Endothelial cell of umbilical vein (primary cell): ENCODE measurements around the gene SPATA24. TPM values are rescaled to one million over a fixed set of nuclear protein-coding genes. Genes with fewer than 3 reads are reported as not detected.

ENCODE experiments used
- BruUV-seq: library from RNA; stranded (reverse); fragments of 400-500 nt; replicated peaks from 2 replicates; lab custom pipeline; 2021; lab: Mats Ljungman, UMichigan
- CTCF ChIA-PET: fragments of 300-600, 350-600 bp; sonication (Branson Sonifier 250); formaldehyde crosslinking; loops from one replicate; lab custom pipeline; 2021; ENCODE audit warnings: antibody characterized with exemption, inconsistent platforms; lab: Charles Lee
- POLR2A ChIA-PET: fragments of 300-600, 350-600 bp; sonication (Branson Sonifier 250); formaldehyde crosslinking; loops from one replicate; lab custom pipeline; 2021; ENCODE audit warnings: antibody characterized with exemption, inconsistent platforms; lab: Charles Lee
- DNase-seq: peaks from one replicate; pipeline ENCODE4 v3.0.0-alpha.2; 2011; ENCODE audit warnings: low read depth, low spot score
- FAIRE-seq: peaks from 2 replicates; lab custom pipeline; 2011; peaks lifted over from hg19 to GRCh38; lab: Jason Lieb, UNC
- H2AFZ ChIP-seq: 2 replicates; pipeline ENCODE4 v1.6.0; 2012; ENCODE audit warnings: low read depth, low read length, control low read depth, inconsistent platforms
- H3K27ac ChIP-seq: 2 replicates; pipeline ENCODE4 v1.5.1; 2011; ENCODE audit warnings: low read depth, mild to moderate bottlenecking, control low read depth, low read length, moderate library complexity; ENCODE audit not compliant: insufficient read depth
- H3K27me3 ChIP-seq, 2 experiments: 2 replicates each; pipeline versions ENCODE4 v1.6.0 to v1.6.1; 2011; ENCODE audit warnings: low read length in 2 of 2, mixed read lengths in 1 of 2; ENCODE audit not compliant: control insufficient read depth in 2 of 2, insufficient read depth in 2 of 2
- H3K36me3 ChIP-seq, 2 experiments: 2 replicates in 1 of 2; 3 replicates in 1 of 2; pipeline ENCODE4 v1.5.1; 2011; ENCODE audit warnings: low read length in 2 of 2, mild to moderate bottlenecking in 1 of 2, moderate library complexity in 1 of 2; ENCODE audit not compliant: control insufficient read depth in 2 of 2, insufficient read depth in 2 of 2; ENCODE audit errors: extremely low read depth in 1 of 2
- H3K4me1 ChIP-seq: 3 replicates; pipeline ENCODE4 v1.5.1; 2011; ENCODE audit warnings: mild to moderate bottlenecking, low read length; ENCODE audit not compliant: control insufficient read depth, insufficient read depth; ENCODE audit errors: extremely low read depth
- H3K4me2 ChIP-seq: 2 replicates; pipeline ENCODE4 v1.6.1; 2011; ENCODE audit warnings: low read length, control low read depth, mixed read lengths; ENCODE audit not compliant: insufficient read depth
- H3K4me3 ChIP-seq, 3 experiments: fragments of 200-600 bp in 1 of 3; sonication (generic), shearing (Covaris generic) in 1 of 3; replicated peaks in 1 of 3; 2 replicates each; pipeline ENCODE4 v1.5.1; 2011 to 2016; ENCODE audit warnings: control low read depth in 3 of 3, low read length in 3 of 3, mild to moderate bottlenecking in 2 of 3, inconsistent platforms in 1 of 3, low read depth in 1 of 3, moderate library complexity in 1 of 3; ENCODE audit not compliant: insufficient read depth in 1 of 3
- H3K79me2 ChIP-seq: 2 replicates; pipeline ENCODE4 v1.6.0; 2012; ENCODE audit warnings: low read length, inconsistent platforms; ENCODE audit not compliant: control insufficient read depth, insufficient read depth
- H3K9ac ChIP-seq: replicated peaks from 2 replicates; pipeline ENCODE3; 2011; ENCODE audit warnings: low read length, control low read depth; ENCODE audit not compliant: insufficient read depth; ENCODE audit errors: extremely low read depth
- H3K9me1 ChIP-seq: replicated peaks from 3 replicates; pipeline ENCODE4 v1.6.0; 2011; ENCODE audit warnings: mild to moderate bottlenecking, low read length; ENCODE audit not compliant: control insufficient read depth, insufficient read depth; ENCODE audit errors: extremely low read depth
- H3K9me3 ChIP-seq: replicated peaks from 2 replicates; pipeline ENCODE4 v1.5.1; 2012; ENCODE audit warnings: low read length, inconsistent platforms; ENCODE audit not compliant: control insufficient read depth, insufficient read depth
- H4K20me1 ChIP-seq: replicated peaks from 2 replicates; pipeline ENCODE3; 2011; ENCODE audit warnings: mild to moderate bottlenecking, low read length; ENCODE audit not compliant: control insufficient read depth, insufficient read depth; ENCODE audit errors: extremely low read depth
- CTCF ChIP-seq, 2 donors: IDR thresholded peaks; 1 replicate in 1 of 2; 2 replicates in 1 of 2; pipeline ENCODE4 v1.5.1; 2011; ENCODE audit warnings: low read length in 2 of 2, mild to moderate bottlenecking in 2 of 2, moderate library complexity in 2 of 2, control low read depth in 1 of 2, inconsistent platforms in 1 of 2, low read depth in 1 of 2; ENCODE audit not compliant: insufficient read depth in 1 of 2; ENCODE audit errors: extremely low read depth in 1 of 2
- EZH2 ChIP-seq: IDR thresholded peaks from 2 replicates; pipeline ENCODE4 v1.6.1; 2012; ENCODE audit warnings: borderline replicate concordance, low read depth, mild to moderate bottlenecking, moderate library complexity, low read length, inconsistent platforms; ENCODE audit not compliant: severe bottlenecking
- FOS ChIP-seq: IDR thresholded peaks from 2 replicates; pipeline ENCODE4 v1.6.1; 2011; ENCODE audit warnings: mild to moderate bottlenecking, low read length, moderate library complexity, borderline replicate concordance; ENCODE audit not compliant: insufficient read depth
- GATA2 ChIP-seq: IDR thresholded peaks from 2 replicates; pipeline ENCODE4 v1.7.0; 2011; ENCODE audit warnings: low read depth, mild to moderate bottlenecking, moderate library complexity, mixed read lengths, low read length; ENCODE audit not compliant: insufficient read length, insufficient read depth
- JUN ChIP-seq: IDR thresholded peaks from 2 replicates; pipeline ENCODE4 v1.6.1; 2011; ENCODE audit warnings: borderline replicate concordance, low read depth; ENCODE audit not compliant: insufficient read length, insufficient read depth
- MAX ChIP-seq: IDR thresholded peaks from 2 replicates; pipeline ENCODE4 v1.6.1; 2011; ENCODE audit not compliant: insufficient read depth, insufficient read length
- MYC ChIP-seq: IDR thresholded peaks from one replicate; pipeline ENCODE4 v1.6.1; 2011; ENCODE audit warnings: mild to moderate bottlenecking, low read depth, low read length
- POLR2A ChIP-seq: IDR thresholded peaks from 2 replicates; pipeline ENCODE4 v1.6.1; 2012; ENCODE audit warnings: low read depth, mild to moderate bottlenecking, control low read depth, low read length
- POLR2AphosphoS5 ChIP-seq: IDR thresholded peaks from 2 replicates; pipeline ENCODE4 v1.6.1; 2012; ENCODE audit warnings: low read depth, mild to moderate bottlenecking, control low read depth, low read length, moderate library complexity; ENCODE audit not compliant: insufficient read depth
- dilution Hi-C: fragments of 300-500 bp; cut with MboI; formaldehyde crosslinking; loops from one replicate; pipeline ENCODE4 v1.15.0; 2019; ENCODE audit warnings: low sequenced_read_pairs; ENCODE audit not compliant: extremely low pct_ligation_motif_present
- intact Hi-C: fragments of 100-400 bp; cut with micrococcal nuclease; formaldehyde crosslinking; loops from one replicate; pipeline ENCODE4 v1.10.0; 2022
- polyA plus RNA-seq, 4 experiments: library from polyadenylated mRNA; depleted of rRNA in 3 of 4; stranded (reverse) in 3 of 4; unstranded in 1 of 4; fragments of >200 nt; gene quantifications; 2 replicates each; pipeline versions ENCODE4 v1.2.1 to v1.2.3, GENCODE V29; 2011 to 2012; ENCODE audit warnings: missing spikeins in 1 of 4
- total RNA-seq: library from RNA; stranded (reverse); gene quantifications from 2 replicates; pipeline ENCODE4 v1.2.3, GENCODE V29; 2021

SPATA24 gene
- total and polyA plus RNA-seq, 2 donors (not counting 3 experiments of a cell fraction or from before 2014, with no cell fraction given) = 3.2 to 7.9 TPM

- H2AFZ ChIP-seq = no peak overlapping the region
- no peaks in the 10 kb centered on the region for H4K20me1 ChIP-seq
- FAIRE-seq (no peak), DNase-seq (no peak)
- POLR2A ChIA-PET = no interaction called here
- no peaks in the 10 kb centered on the region for H3K4me1 ChIP-seq
- CTCF ChIA-PET = interaction anchor here (1.2 kb wide), 1 partner anchor 21 kb away, joined by 3 read pairs; no protein-coding TSS in a partner anchor
- dilution Hi-C loops = no loop called here
- H3K79me2 ChIP-seq = no peaks in the 10 kb centered on the region
- H3K27me3 ChIP-seq = no peaks in the 10 kb centered on the region
- no peaks in the 10 kb centered on the region for H3K9me1 ChIP-seq
- BruUV-seq = no TSS peak
- H3K4me2 ChIP-seq = no peak overlapping the region
- intact Hi-C loops = no loop called here
- no peak overlapping the region for H3K27ac ChIP-seq
- H3K9me3 ChIP-seq = no peaks in the 10 kb centered on the region
- no peak overlapping the region for H3K4me3 ChIP-seq
- H3K36me3 ChIP-seq = peaks cover 2 to 3% of the 10 kb centered on the region in 2 experiments
- TF ChIP-seq POLR2AphosphoS5 (no peak), EZH2 (no peak), JUN (no peak), GATA2 (no peak), MAX (no peak), MYC (no peak), POLR2A (no peak), FOS (no peak), CTCF (IDR thresholded peaks at IDR 0.05; ENCODE audit: extremely low read depth in 1 of 2, insufficient read depth in 1 of 2, low read depth in 1 of 2, low read length in 2 of 2) (no peak)
- no peak overlapping the region for H3K9ac ChIP-seq
Observed at GRCh38 chr5:139374909-139375308, 29.0 kb downstream of the SPATA24 start.
